ENCODE results near the gene UVRAG. TPM values are rescaled to one million over a fixed set of nuclear protein-coding genes. Genes with fewer than 3 reads are reported as not detected.

The UVRAG gene
- total RNA-seq, 1 donor from 2014 or later = 17.8 TPM

GRCh38 chr11:75921808-75922207, 106.8 kb downstream of the UVRAG start:
- Mint-ChIP-seq H3K4me1 (ENCODE audit: low read depth, unreplicated experiment) (no peaks in the 10 kb centered on the region), H3K27ac (ENCODE audit: unreplicated experiment) (no peak overlapping the region), H3K36me3 (ENCODE audit: unreplicated experiment) (no peaks in the 10 kb centered on the region)

GRCh38 chr11:75924966-75925784, 110.2 kb downstream of the UVRAG start:
- H3K4me3 Mint-ChIP-seq (ENCODE audit: unreplicated experiment) = no peak overlapping the region
- no peaks in the 10 kb centered on the region for H3K27me3 Mint-ChIP-seq (ENCODE audit: unreplicated experiment)
- peaks cover 1% of the 10 kb centered on the region for H3K9me3 Mint-ChIP-seq (ENCODE audit: unreplicated experiment)
- no peaks in the 10 kb centered on the region for H3K36me3 Mint-ChIP-seq (ENCODE audit: unreplicated experiment)
- TF ChIP-seq, protein P1, sequence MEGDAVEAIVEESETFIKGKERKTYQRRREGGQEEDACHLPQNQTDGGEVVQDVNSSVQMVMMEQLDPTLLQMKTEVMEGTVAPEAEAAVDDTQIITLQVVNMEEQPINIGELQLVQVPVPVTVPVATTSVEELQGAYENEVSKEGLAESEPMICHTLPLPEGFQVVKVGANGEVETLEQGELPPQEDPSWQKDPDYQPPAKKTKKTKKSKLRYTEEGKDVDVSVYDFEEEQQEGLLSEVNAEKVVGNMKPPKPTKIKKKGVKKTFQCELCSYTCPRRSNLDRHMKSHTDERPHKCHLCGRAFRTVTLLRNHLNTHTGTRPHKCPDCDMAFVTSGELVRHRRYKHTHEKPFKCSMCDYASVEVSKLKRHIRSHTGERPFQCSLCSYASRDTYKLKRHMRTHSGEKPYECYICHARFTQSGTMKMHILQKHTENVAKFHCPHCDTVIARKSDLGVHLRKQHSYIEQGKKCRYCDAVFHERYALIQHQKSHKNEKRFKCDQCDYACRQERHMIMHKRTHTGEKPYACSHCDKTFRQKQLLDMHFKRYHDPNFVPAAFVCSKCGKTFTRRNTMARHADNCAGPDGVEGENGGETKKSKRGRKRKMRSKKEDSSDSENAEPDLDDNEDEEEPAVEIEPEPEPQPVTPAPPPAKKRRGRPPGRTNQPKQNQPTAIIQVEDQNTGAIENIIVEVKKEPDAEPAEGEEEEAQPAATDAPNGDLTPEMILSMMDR (IDR thresholded peaks at IDR 0.05; ENCODE audit: partially characterized antibody, unreplicated experiment) = no peak
- H3K27ac Mint-ChIP-seq (ENCODE audit: unreplicated experiment) = no peak overlapping the region
- H3K4me1 Mint-ChIP-seq (ENCODE audit: low read depth, unreplicated experiment) = no peaks in the 10 kb centered on the region
- no peak for DNase-seq

More at GRCh38 chr11:75921808-75922207, 106.8 kb downstream of the UVRAG start:
- H3K4me3 Mint-ChIP-seq (ENCODE audit: unreplicated experiment) = no peak overlapping the region
- DNase-seq = no peak
- no peaks in the 10 kb centered on the region for H3K27me3 Mint-ChIP-seq (ENCODE audit: unreplicated experiment)
- no peaks in the 10 kb centered on the region for H3K9me3 Mint-ChIP-seq (ENCODE audit: unreplicated experiment)
- TF ChIP-seq, protein P1 (IDR thresholded peaks at IDR 0.05; ENCODE audit: partially characterized antibody, unreplicated experiment) = no peak

GRCh38 chr11:75925785-75926164, 110.8 kb downstream of the UVRAG start:
- H3K27ac Mint-ChIP-seq (ENCODE audit: unreplicated experiment) = no peak overlapping the region
- no peaks in the 10 kb centered on the region for H3K36me3 Mint-ChIP-seq (ENCODE audit: unreplicated experiment)
- peaks cover 1% of the 10 kb centered on the region for H3K9me3 Mint-ChIP-seq (ENCODE audit: unreplicated experiment)
- TF ChIP-seq, protein P1 (IDR thresholded peaks at IDR 0.05; ENCODE audit: partially characterized antibody, unreplicated experiment) = no peak
- no peaks in the 10 kb centered on the region for H3K4me1 Mint-ChIP-seq (ENCODE audit: low read depth, unreplicated experiment)
- no peak for DNase-seq
- H3K27me3 Mint-ChIP-seq (ENCODE audit: unreplicated experiment) = no peaks in the 10 kb centered on the region
- no peak overlapping the region for H3K4me3 Mint-ChIP-seq (ENCODE audit: unreplicated experiment)

- TF ChIP-seq, protein P1 (IDR thresholded peaks at IDR 0.05; ENCODE audit: partially characterized antibody, unreplicated experiment) = no peak
- H3K9me3 Mint-ChIP-seq (ENCODE audit: unreplicated experiment) = peaks cover 1% of the 10 kb centered on the region
- no peak for DNase-seq
- no peaks in the 10 kb centered on the region for H3K27me3 Mint-ChIP-seq (ENCODE audit: unreplicated experiment)
- no peaks in the 10 kb centered on the region for H3K36me3 Mint-ChIP-seq (ENCODE audit: unreplicated experiment)
- H3K4me1 Mint-ChIP-seq (ENCODE audit: low read depth, unreplicated experiment) = no peaks in the 10 kb centered on the region
- no peak overlapping the region for H3K4me3 Mint-ChIP-seq (ENCODE audit: unreplicated experiment)
- no peak overlapping the region for H3K27ac Mint-ChIP-seq (ENCODE audit: unreplicated experiment)
These were observed 114.7 kb downstream of the UVRAG start for GRCh38 chr11:75929706-75930105.

DNA sequence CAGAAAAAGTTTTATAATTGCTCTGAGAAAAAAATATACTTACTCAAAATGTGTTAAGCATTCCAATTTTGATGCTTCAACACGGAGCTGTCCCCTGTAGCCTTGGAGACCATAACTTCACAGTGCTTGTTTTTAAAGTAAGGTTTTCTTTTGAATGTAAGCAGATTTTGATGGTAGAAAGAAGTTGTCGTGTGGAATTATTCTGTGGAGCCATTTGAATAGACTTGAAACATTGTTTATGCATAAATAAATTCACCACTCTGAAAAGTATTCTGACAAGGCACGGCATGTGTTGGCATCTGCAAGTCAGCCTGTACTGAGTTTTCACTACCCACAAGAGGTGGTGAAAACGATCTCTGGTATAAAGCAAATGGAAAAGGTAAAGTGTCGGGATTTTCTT, 115.5 kb downstream of the UVRAG start:
- Mint-ChIP-seq H3K27ac (ENCODE audit: unreplicated experiment) (no peak overlapping the region), H3K4me3 (ENCODE audit: unreplicated experiment) (no peak overlapping the region), H3K36me3 (ENCODE audit: unreplicated experiment) (no peaks in the 10 kb centered on the region), H3K4me1 (ENCODE audit: low read depth, unreplicated experiment) (no peaks in the 10 kb centered on the region), H3K27me3 (ENCODE audit: unreplicated experiment) (no peaks in the 10 kb centered on the region), H3K9me3 (ENCODE audit: unreplicated experiment) (peaks cover 1% of the 10 kb centered on the region)
- DNase-seq = no peak
- TF ChIP-seq, protein P1 (IDR thresholded peaks at IDR 0.05; ENCODE audit: partially characterized antibody, unreplicated experiment) = no peak

Measured in glutamatergic neuron (in vitro differentiated cells).